DOHH2 (cell line): ENCODE results near the gene PRDM15.

Source experiments
- H3F3A ChIP-seq: fragments of 200-600 bp; sonication (generic), shearing (Covaris generic); 2 replicates; pipeline ENCODE4 v1.6.0; 2016; ENCODE audit warnings: antibody characterized with exemption, mild to moderate bottlenecking; ENCODE audit not compliant: control insufficient read depth, insufficient read depth
- H3K27ac ChIP-seq: fragments of 200-600 bp; sonication (generic); 2 replicates; pipeline ENCODE4 v1.5.1; 2014; ENCODE audit warnings: low read depth, mild to moderate bottlenecking, low read length, moderate library complexity
- H3K27me3 ChIP-seq: fragments of 200-600 bp; sonication (generic); 2 replicates; pipeline ENCODE4 v1.6.1; 2014; ENCODE audit warnings: mild to moderate bottlenecking, low read length, mixed read lengths; ENCODE audit not compliant: control insufficient read depth
- H3K36me3 ChIP-seq: fragments of 200-600 bp; sonication (generic); 2 replicates; pipeline ENCODE4 v1.6.1; 2014; ENCODE audit warnings: mild to moderate bottlenecking, low read length, moderate library complexity, mixed read lengths; ENCODE audit not compliant: control insufficient read depth
- H3K4me1 ChIP-seq: fragments of 200-600 bp; sonication (generic); 2 replicates; pipeline ENCODE4 v1.6.1; 2014; ENCODE audit warnings: mild to moderate bottlenecking, low read length, mixed read lengths; ENCODE audit not compliant: control insufficient read depth
- H3K4me2 ChIP-seq: fragments of 200-600 bp; sonication (generic); 2 replicates; pipeline ENCODE4 v1.6.0; 2014; ENCODE audit warnings: mild to moderate bottlenecking, low read length, moderate library complexity
- H3K4me3 ChIP-seq: fragments of 200-600 bp; sonication (generic); 2 replicates; pipeline ENCODE4 v1.5.1; 2014; ENCODE audit warnings: mild to moderate bottlenecking, low read length, mixed read lengths
- H3K79me2 ChIP-seq: fragments of 200-600 bp; sonication (generic); 2 replicates; pipeline ENCODE4 v1.6.1; 2014; ENCODE audit warnings: mild to moderate bottlenecking, low read length, mixed read lengths; ENCODE audit not compliant: control insufficient read depth
- H3K9me2 ChIP-seq: fragments of 200-600 bp; sonication (generic); replicated peaks from 2 replicates; pipeline ENCODE4 v1.6.1; 2014; ENCODE audit warnings: mild to moderate bottlenecking, low read length, mixed read lengths; ENCODE audit not compliant: control insufficient read depth
- H3K9me3 ChIP-seq: fragments of 200-600 bp; sonication (generic); 2 replicates; pipeline ENCODE4 v1.6.1; 2014; ENCODE audit warnings: antibody characterized with exemption, low read length, mixed read lengths; ENCODE audit not compliant: control insufficient read depth, insufficient read depth
- H4K20me1 ChIP-seq: fragments of 200-600 bp; sonication (generic); 2 replicates; pipeline ENCODE4 v1.6.0; 2014; ENCODE audit warnings: low read depth, mild to moderate bottlenecking, antibody characterized with exemption, low read length, moderate library complexity; ENCODE audit not compliant: control insufficient read depth, insufficient read depth
- CTCF ChIP-seq: fragments of 200-600 bp; sonication (generic); IDR thresholded peaks from one replicate; pipeline ENCODE4 v1.5.1; 2014; ENCODE audit warnings: antibody characterized with exemption, mild to moderate bottlenecking, low read depth, low read length; ENCODE audit not compliant: poor library complexity, severe bottlenecking
- EZH2phosphoT487 ChIP-seq: fragments of 200-600 bp; sonication (generic); IDR thresholded peaks from 2 replicates; pipeline ENCODE4 v1.6.1; 2017; ENCODE audit warnings: borderline replicate concordance, mild to moderate bottlenecking, antibody characterized with exemption, low read length, moderate library complexity, mixed read lengths

Gene PRDM15

GRCh38 chr21:41899426-41900202, 20.5 kb upstream of the PRDM15 start:
- no peaks in the 10 kb centered on the region for H3K79me2 ChIP-seq
- TF ChIP-seq EZH2phosphoT487, result no peak
- TF ChIP-seq CTCF, result no peak
- no peaks in the 10 kb centered on the region for H4K20me1 ChIP-seq
- H3K36me3 ChIP-seq, result peaks cover 10% of the 10 kb centered on the region; the same call in 1 of the 2 replicates
- H3K9me3 ChIP-seq, result no peaks in the 10 kb centered on the region
- H3K4me3 ChIP-seq, result no peak overlapping the region
- H3K4me2 ChIP-seq, result no peak overlapping the region
- no peaks in the 10 kb centered on the region for H3K9me2 ChIP-seq
- H3K4me1 ChIP-seq, result peaks cover 33% of the 10 kb centered on the region
- H3F3A ChIP-seq, result peaks cover 14% of the 10 kb centered on the region
- no peak overlapping the region for H3K27ac ChIP-seq
- no peaks in the 10 kb centered on the region for H3K27me3 ChIP-seq

GRCh38 chr21:41898998-41899397, 19.9 kb upstream of the PRDM15 start:
- no peak overlapping the region for H3K27ac ChIP-seq
- peaks cover 10% of the 10 kb centered on the region; the same call in 1 of the 2 replicates for H3K36me3 ChIP-seq
- no peak overlapping the region for H3K4me2 ChIP-seq
- no peaks in the 10 kb centered on the region for H3K27me3 ChIP-seq
- H4K20me1 ChIP-seq, result no peaks in the 10 kb centered on the region
- H3K4me3 ChIP-seq, result no peak overlapping the region
- no peaks in the 10 kb centered on the region for H3K9me2 ChIP-seq
- H3K4me1 ChIP-seq, result peaks cover 39% of the 10 kb centered on the region
- no peak for TF ChIP-seq EZH2phosphoT487
- no peak for TF ChIP-seq CTCF
- H3K9me3 ChIP-seq, result no peaks in the 10 kb centered on the region
- no peaks in the 10 kb centered on the region for H3K79me2 ChIP-seq
- peaks cover 15% of the 10 kb centered on the region for H3F3A ChIP-seq

GRCh38 chr21:41897700-41898099, 18.6 kb upstream of the PRDM15 start:
- Histone ChIP-seq H3K4me3 (no peak overlapping the region), H3K79me2 (no peaks in the 10 kb centered on the region), H3K9me2 (no peaks in the 10 kb centered on the region), H3K9me3 (no peaks in the 10 kb centered on the region), H3K4me2 (no peak overlapping the region), H3K27me3 (no peaks in the 10 kb centered on the region), H3K4me1 (peaks cover 52% of the 10 kb centered on the region), H3K27ac (no peak overlapping the region), H4K20me1 (no peaks in the 10 kb centered on the region), H3F3A (peaks cover 15% of the 10 kb centered on the region), H3K36me3 (peaks cover 10% of the 10 kb centered on the region; the same call in 1 of the 2 replicates)
- TF ChIP-seq EZH2phosphoT487 (no peak), CTCF (no peak)
